GM18873 (cell line): ENCODE data around the gene COMMD9.

Experiments used
- ATAC-seq: cut with Tn5 transposase; IDR thresholded peaks from one replicate; pipeline ENCODE4 v1.9.1; 2021; ENCODE audit warnings: mild to moderate bottlenecking, moderate library complexity, moderate number of reproducible peaks; ENCODE audit not compliant: unreplicated experiment, low FRiP score

The COMMD9 gene

DNA sequence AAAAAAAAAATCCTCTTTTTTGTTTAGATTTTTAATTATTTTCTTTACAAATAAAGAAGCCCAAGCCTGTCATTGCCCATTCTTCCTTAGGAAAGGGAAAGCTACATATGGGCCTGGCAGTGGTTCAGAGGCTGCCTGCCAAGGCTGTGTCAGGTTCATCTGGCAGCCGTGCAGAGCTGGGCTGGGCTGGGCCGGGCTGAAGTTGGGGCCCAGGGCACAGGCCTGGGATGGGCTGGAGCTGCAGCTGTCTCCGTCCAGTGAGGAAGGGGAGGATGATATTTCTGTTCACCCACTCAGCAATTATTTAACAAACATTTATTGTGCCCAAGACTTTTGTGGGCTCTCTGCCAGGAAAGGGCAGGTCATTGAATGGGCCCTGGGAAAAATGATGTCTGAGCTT, 11.4 kb upstream of the COMMD9 start:
- ATAC-seq: no peak

DNA sequence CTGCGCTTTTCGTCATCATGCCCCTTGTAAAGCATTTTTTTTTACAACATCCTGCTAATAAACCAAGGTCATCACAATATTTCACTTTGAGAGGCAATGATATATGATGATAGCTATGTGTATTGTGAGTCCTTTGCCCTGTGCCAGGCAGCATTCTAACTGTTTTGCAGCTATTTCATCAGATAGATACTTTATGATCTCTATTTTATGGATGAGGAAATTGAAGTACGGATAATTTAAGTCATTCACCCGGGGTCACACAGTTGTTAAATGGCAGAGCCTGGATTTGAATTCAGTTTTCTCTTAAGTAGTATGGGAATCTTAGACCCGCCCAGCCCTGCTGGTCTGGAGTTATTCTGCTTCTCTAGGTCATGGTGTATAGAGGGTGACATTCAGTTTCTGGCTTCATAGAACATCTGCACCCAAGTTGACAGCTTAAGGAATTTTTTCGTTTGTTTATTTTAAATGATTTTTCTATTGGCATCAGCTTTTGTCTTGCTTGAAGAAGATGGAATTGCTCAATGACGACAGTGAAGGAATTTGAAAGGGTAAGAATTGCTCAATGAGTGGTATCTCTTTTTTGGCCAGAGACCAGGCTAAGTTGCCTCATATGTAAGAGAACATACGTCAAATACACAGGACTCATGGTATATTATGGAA, 7.8 kb upstream of the COMMD9 start:
- no peak for ATAC-seq

DNA sequence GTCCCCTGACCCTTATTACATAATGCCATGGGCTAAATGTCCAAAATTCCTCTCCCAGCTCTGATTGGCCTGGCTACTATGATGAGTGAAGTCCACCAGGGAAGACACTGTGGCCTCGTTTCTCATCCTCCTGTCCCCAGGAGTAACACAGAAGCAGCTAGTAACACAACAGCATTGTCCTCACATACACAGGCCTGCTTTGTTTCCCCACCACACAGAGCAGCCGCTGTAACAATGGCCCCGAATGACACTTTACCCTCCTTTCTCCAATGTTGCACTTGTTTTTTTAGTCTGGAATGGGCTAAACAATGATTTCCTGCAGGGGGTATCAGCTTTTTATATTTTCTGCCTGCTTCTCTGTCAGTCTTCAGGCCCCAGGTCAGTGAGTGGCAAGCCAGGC, 6.7 kb upstream of the COMMD9 start, which contains the start of gene PRR5L:
Gene PRR5L (plus strand): TSS at position 363 of the 400 bp plus-strand sequence. CDS start 104,834 bp downstream, outside the sequence.
- ATAC-seq: no peak

DNA sequence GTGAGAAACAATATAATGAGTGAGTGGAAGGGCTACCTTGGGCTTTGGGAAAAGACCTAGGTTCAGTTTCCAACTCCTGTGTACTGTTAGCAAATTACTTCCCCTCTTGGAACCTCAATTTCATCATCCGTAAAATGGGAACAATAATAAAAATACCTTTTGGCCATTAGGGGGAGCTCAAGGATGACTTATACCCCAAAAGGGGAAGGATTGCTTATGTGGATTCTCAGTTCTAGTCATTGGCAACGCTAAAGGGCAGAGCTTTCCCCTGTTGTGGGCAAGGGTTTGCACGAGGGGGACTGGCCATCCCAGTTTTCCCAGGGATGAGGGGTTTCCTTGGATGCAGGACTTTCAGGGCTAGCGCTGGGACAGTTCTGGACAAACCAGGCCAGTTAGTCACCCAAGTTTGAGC, 3.1 kb upstream of the COMMD9 start:
- peak; percentile 34 for ATAC-seq

DNA sequence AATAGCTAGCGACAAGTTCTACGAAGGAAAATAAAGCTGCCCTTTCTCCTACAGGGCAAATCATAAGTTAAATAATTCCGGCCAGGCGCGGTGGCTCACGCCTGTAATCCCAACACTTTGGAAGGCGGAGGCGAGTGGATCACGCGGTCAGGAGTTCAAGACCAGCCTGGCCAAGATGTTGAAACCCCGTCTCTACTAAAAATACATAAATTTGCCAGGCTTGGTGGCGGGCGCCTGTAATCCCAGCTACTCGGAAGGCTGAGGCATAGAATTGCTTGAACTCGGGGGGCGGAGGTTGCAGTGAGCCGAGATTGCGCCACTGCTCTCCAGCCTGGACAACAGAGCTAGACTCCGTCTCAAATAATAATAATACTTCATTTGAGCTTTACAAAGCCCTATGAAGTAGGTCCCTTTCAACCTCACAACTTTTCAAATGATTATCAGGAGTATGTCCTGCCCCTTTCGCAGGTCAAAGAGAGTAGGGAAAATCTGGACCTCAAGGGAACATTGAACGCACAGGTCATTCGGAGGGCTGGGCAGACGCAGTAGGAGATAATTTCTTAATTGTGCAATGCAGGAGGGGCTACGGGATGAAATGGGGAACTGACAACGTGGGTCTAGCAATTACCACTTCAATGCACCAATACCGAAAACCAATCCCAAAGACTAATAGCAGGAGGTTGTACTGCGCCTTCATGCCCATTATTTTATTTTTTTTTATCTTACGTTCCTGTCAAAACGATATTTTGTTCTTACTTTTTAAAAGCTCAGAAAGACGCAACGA, 590 bp downstream of the COMMD9 start:
- no peak for ATAC-seq

DNA sequence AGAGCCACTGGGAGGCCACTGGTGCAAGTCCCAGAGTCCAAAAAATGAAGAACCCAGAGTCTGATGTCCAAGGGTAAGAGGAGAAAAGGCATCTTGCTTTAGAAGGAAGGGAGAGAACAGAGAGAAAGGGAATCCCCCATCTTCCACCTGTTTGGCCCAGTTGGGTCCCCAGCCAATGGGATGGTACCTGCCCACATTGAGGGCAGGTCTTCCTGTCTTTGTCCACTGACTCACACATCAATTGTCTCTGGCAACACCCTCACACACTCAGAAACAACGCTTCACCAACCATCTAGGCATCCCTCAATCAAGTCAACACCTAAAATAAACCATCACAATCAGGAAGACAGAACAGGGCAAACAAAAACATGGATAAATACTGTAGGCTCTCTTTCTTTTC, 6.3 kb downstream of the COMMD9 start:
- ATAC-seq: no peak

DNA sequence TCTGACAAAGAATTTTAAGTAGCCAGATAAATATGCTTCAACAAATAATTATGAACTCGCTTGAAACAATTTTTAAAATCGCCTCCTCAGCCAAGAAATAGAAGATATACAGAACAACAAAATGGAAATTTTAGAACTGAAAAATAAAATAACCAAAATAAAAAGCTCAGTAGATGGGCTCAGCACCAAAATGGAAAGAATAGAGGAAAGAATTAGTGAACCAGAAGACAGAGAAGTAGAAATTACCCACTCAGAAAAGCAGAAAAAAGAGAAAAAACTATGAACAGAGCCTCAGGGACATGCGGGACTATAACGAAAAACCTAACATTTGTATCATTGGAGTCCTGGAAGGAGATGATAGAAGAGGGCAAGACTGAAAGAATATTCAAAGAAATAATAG, 7.4 kb downstream of the COMMD9 start:
- ATAC-seq: no peak

DNA sequence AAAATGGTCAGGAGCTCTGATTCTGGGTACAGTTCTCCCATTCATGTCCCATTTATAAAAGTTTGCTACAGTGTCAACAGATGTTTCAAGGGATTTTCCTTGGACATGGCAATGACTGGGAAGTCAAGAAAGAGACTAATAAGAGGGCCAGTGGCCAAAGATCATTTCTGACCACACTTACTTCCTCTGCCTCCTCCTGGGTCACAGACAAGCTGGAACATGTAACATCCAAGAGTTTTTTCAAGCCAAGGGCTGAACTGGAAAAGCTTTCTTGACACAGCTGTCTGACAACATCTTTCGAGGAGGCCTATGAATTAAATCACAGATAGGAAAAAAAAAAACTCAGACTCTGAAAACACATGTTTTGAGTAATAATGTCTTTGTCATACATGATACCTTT, 8.7 kb downstream of the COMMD9 start:
- ATAC-seq: no peak

DNA sequence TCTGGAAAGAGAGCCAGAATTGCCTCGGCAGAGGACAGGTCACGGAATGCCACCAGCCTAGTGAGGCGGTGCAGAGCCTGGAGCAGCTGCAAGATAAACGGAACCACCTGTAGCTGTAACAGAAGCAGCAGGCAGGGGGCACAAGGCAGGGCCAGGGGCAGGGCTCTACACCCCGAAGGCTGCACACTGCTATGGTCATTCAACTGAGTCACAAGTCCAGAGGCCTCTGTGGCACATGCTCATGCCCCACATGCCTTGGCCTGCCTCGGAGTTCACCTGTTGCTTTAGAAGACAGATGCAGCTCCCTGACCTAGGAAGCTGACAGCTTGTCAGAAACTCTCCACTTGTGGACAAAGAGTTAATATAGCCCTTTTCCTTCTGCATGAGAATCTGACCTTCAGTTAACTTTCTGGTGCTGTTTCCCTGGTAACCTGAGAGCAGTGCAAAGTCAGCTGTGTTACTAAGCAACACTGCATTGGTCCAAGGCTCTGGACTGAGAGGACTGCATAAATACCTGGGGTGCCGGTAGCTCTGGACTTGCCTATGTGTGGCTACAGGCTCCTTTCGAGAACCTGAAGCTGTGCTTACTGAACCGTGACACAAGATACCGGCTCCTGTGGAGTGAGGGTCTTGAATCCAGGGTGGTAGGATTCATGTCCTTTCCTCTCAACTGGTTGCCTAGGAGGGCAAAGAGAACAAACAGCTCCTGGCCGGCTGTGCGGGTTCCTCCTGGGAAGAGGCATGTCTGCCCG, 10.5 kb downstream of the COMMD9 start:
- no peak for ATAC-seq

DNA sequence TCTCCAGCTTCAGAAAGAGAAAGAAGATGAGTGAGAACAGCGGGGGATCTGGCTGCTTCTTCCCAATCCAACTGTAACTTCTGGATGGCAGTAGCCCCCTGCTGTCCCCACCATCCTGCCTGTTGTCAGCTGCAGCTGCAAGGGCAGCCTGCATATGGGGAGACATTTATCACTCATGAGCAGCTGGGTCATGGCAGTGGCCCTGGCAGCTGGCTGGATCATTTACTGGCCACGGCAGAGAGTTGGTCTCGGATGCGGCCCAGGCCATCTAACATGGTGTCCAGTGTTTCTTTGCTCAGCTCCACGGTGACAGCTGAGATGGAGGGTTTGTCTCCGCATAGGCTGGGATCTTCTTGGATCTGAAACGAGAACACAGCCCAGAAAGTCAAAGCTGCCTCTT, 14.8 kb downstream of the COMMD9 start:
- ATAC-seq: no peak

DNA sequence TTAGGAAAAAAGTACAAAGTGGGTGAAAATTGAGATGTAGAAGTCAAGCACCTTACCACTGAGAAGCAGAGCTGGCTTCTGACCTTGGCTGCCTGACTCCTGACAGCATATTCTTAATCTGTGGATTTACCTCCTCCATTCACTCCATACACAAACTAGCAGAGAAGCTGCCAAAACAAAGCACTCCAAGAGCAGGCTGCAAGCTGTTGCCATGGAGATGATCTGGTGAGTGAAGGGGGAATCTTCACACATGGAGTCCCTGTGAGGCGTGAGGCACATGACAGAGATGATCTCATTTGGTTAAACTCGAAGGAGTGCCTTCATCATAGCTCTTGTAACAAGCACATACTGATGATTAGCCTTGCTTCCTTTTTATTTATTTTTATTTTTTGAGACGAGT, 16.1 kb downstream of the COMMD9 start:
- no peak for ATAC-seq

DNA sequence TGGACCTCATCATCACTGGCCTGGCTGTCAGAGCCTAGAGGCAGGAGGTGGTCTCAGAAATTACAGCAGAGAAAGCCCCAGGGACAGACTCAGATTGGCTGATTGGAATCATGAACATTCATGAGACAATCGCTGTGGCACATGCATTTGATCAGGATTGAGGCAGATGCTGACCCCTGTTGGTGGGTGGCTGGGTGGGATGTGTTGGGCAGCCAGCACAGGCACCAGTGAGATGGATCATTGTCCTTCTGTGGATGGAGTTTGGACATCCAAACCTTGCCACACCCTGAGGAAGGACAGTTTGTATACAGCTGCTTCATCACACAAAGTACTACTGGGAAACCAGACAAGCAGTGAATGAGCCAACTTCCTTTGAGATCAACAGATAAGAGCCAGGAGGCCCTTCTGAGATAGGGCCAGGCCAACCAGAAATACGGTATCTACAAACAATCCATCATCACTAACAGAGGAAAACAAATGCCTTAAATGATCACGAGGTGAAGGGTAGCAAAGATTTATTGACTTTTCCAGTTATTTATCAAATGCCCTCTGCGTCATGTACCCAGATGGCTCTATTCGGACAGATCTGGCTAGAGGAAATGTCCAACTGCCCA, 17.3 kb downstream of the COMMD9 start:
- no peak for ATAC-seq

DNA sequence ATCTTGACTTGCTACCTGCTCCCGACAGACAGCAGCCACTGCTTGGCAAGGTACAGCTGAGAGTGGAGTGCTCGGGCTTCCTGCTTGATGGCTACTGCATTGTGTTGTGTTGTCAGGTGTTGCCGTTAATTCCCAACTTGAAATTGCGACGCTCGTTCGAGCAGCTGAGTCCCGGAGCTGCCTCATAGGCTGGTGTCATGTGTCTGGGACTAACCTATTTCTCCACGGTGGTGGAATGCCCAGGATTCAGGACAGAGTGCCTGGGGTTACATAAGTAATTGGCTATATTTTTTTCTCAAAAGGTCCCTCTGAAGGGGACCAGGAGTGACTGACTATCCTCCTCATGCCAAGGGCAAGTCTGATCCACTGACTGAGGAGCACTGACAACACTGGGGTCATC, 18.5 kb downstream of the COMMD9 start:
- no peak for ATAC-seq

DNA sequence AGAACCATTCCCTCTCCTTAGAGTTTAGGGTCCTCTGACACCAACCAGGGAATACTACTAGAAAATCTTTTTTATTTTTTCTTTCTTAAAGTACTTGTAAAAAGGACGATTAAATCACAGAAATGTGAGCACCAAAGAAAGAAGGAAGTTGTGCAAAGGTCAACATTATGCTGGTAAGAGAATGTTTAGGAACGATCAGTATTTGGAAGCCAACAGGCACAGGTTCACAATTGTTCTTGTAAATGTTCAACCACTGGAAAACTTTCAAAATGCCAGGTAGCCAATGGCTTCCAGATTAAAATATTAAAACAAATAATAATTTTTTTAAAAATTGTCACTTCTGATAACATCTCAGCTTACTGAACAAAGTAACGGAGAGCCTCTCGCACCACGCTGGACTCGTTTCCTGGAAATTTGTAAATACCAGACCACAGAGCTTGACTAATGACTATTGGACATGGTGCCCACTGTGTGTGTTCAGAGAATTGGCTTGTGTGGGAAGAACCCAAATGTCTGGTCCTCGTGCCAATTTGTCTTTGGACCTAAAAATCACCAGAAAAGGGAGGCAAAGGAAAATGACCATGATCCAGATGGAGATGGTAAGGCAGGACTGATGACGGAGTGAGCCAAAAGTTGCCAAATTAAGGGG, 20.8 kb downstream of the COMMD9 start:
- no peak for ATAC-seq

DNA sequence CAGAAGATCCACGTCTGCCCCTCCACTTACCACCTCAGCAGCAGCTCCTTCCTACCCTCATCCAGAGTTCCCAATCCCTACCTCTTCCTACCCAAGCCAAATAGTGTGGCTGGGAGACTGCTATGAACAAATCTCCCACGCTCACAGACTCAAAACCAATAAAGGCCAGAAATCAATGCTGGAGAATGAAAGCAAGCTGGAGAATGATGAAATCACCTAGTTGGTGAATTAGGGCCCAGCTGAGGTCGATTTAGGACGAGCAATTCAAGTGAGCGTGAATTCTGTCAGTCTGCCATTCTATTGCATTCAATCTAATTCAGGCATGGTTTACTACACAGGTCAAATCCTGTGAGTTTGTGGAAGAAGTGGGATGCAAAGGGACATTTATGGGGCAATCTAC, 22.5 kb downstream of the COMMD9 start:
- ATAC-seq: no peak

DNA sequence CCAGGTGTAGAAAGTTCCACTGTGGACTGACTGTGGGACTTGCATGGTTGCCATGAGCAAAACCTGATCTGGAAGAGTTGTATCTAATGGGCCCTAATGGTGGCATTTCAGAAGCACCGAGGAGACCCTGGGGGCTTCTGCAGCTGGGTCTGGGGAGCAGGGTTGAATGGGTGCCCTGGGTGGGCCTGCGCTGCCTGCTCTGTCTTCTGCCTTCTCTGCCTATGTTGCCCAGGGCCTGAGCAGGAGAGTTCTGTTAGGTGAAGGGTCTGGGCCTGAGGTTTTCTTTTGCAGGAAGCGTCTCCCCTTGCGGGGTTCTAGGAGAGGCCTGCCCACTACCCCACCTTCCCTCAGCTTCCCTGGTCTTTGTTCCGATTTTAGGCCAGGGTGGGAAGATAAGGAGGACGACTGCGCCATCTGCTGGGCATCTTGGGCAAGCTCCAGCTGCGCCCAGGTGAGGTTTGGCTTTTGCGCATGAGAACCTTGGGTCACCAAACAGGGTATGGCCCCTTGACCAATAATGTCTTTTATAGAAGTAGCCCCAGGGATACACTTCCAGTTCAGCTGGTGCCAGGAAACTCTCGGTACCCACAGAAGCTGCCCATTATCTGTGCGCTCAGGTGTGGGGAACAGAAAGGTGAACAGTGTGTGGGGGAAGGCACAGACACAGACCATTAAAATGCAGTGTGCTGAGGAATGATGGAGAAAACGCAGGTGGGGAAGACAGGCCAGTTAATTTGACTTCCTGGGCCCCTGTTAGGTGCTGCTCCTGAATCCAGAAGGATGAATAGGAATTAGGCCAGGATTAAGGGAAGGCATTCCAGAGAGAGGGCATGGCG, 23.2 kb downstream of the COMMD9 start:
- ATAC-seq: peak; percentile 48

DNA sequence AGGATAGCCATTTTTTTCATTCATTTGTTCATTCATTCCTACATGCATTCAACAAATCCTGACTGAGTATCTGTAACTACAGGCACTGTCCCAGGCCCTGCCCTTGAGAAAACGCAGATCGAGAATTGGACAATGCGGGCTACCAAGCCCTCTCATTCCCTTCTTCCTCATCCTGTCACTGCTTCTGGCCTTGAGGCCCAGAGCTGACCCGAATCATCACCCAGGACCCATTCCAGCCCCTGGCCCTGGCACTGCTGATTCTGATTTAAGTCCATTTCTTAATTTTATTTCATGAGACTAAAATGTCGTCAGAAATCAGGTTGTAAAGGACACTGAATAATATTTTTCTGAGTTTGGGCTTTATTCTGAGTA, 24.3 kb downstream of the COMMD9 start:
- no peak for ATAC-seq

DNA sequence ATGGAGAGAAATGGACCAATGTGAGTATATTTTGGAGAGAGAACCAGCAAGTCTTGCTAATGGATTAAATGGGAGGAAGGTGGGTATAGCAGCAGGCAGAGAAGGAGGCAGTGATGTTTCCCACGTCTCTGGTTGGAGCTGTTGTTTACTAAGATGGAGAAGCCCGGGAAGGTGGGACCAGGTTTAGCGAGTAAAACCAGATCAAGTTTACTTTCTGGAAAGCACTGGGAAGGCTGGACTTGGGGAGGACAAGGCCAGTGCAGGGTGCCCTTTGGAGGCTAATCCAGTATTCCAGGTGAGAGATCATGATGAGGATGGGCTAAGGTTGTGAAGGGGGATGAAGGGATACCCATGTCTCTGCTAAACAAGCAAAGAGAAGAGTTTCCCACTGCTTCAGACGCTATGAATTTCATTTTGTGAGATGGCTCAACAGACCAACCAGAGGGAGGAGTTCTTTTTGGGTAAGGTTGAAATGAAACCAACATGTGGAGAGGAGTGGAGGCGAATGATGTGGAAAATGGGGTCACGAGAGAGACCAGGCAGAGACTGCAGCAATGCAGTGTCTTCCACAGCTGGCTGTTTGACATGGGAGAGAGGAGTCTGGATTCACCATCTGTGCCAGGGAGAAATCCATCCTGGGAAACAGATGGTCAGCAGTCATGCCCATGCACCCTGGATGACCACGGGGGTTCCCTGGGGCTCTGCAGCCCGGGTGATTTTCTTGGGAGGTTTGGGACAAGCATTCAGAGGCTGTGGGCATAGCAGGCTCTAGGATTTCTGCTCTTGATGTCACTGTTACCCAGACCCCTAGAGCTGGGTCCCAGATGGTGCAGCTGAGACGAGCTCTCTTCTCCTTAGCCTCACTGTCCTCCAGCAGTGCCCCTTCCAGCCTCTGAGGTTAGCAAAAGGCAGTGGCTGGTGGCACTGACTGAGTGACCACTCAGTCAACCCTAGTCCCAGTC, 24.9 kb downstream of the COMMD9 start:
- no peak for ATAC-seq

DNA sequence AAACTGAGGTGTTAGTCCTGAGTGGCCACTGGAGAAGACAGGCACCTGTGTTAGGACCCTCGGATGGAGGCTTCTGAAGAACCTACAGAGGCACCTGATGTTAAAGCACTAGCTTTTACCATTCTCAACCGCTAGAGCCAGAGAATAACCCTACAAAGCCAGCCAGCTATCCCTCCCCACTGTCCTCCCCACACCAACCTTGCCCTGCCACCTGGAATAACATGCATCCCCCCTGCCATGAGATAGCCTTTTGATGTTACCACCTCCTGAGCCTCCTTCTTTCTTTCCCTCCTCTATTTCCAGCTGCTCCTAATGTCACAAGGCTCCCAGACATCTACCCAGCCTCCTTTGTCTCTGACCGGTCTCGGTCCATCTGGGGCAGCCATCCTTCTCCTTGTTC, 28.1 kb downstream of the COMMD9 start:
- no peak for ATAC-seq
